HepG2 (cell line): ENCODE data around the gene RPS6KA2. TPM values are rescaled to one million over a fixed set of nuclear protein-coding genes. Genes with fewer than 3 reads are reported as not detected.

ENCODE experiments used
- ATAC-seq: fragments of 200-7000 bp; cut with Tn5 transposase; 3 replicates; pipeline ENCODE4 v1.9.1; 2020; ENCODE audit warnings: mild to moderate bottlenecking, moderate library complexity
- BruUV-seq: library from RNA; stranded (reverse); fragments of 400-500 nt; replicated peaks from 2 replicates; lab custom pipeline; 2021; lab: Mats Ljungman, UMichigan
- CTCF ChIA-PET: fragments of 300-600 bp; formaldehyde crosslinking; extraction: SDS; loops from one replicate; lab custom pipeline; 2021; ENCODE audit warnings: low total read pairs, inconsistent platforms, low intra/inter-chr PET ratio; lab: Yijun Ruan, JAX
- POLR2A ChIA-PET: fragments of 350-600 bp; sonication (Branson Sonifier 250); formaldehyde crosslinking; loops from one replicate; lab custom pipeline; 2020; ENCODE audit warnings: antibody characterized with exemption, inconsistent platforms; lab: Yijun Ruan, JAX
- DNase-seq: peaks from one replicate; pipeline ENCODE4 v3.0.0-alpha.2; 2015; ENCODE audit warnings: low spot score
- FAIRE-seq: peaks from 3 replicates; lab custom pipeline; 2011; peaks lifted over from hg19 to GRCh38; lab: Jason Lieb, UNC
- H2AFZ ChIP-seq: one replicate; pipeline ENCODE4 v1.6.1; 2011; ENCODE audit warnings: low read length, inconsistent platforms
- H3K27ac ChIP-seq: fragments of 300-600 bp; 3 replicates; pipeline ENCODE4 v1.8.0; 2011; ENCODE audit warnings: mixed run types, mild to moderate bottlenecking, mixed read lengths, low read length, inconsistent platforms; ENCODE audit not compliant: insufficient read depth; ENCODE audit errors: extremely low read length
- H3K27me3 ChIP-seq, 2 experiments: fragments of 200-600 bp in 1 of 2; 2 replicates in 1 of 2; 3 replicates in 1 of 2; pipeline versions ENCODE4 v1.6.0 to v1.8.0; 2011; ENCODE audit warnings: low read length in 2 of 2, mild to moderate bottlenecking in 2 of 2, moderate library complexity in 2 of 2, inconsistent platforms in 1 of 2; ENCODE audit not compliant: insufficient read depth in 2 of 2, control insufficient read depth in 1 of 2
- H3K36me3 ChIP-seq, 2 experiments: fragments of 200-600 bp in 1 of 2; replicated peaks in 1 of 2; 2 replicates in 1 of 2; 3 replicates in 1 of 2; pipeline versions ENCODE4 v1.5.1 to v1.8.0; 2011; ENCODE audit warnings: low read length in 2 of 2, inconsistent platforms in 1 of 2; ENCODE audit not compliant: insufficient read depth in 2 of 2, control insufficient read depth in 1 of 2
- H3K4me1 ChIP-seq: 2 replicates; pipeline ENCODE4 v1.5.1; 2012; ENCODE audit warnings: low read length, inconsistent platforms; ENCODE audit not compliant: insufficient read depth
- H3K4me2 ChIP-seq: 2 replicates; pipeline ENCODE4 v1.6.0; 2011; ENCODE audit warnings: low read depth, low read length, inconsistent platforms
- H3K4me3 ChIP-seq, 3 experiments: fragments of 200-600 bp in 1 of 3; sonication (generic), shearing (Covaris generic) in 1 of 3; replicated peaks in 1 of 3; 2 replicates each; pipeline ENCODE4 v1.5.1; 2011 to 2016; ENCODE audit warnings: low read length in 3 of 3, inconsistent platforms in 2 of 3, low read depth in 2 of 3, mild to moderate bottlenecking in 2 of 3, control low read depth in 1 of 3, mixed read lengths in 1 of 3; ENCODE audit not compliant: insufficient read depth in 1 of 3
- H3K79me2 ChIP-seq: one replicate; pipeline ENCODE4 v1.6.1; 2011; ENCODE audit warnings: low read length, inconsistent platforms; ENCODE audit not compliant: insufficient read depth
- H3K9ac ChIP-seq: 2 replicates; pipeline ENCODE4 v1.6.0; 2011; ENCODE audit warnings: mild to moderate bottlenecking, low read depth, low read length, inconsistent platforms; ENCODE audit not compliant: insufficient read depth
- H3K9me3 ChIP-seq: 2 replicates; pipeline ENCODE4 v1.5.1; 2012; ENCODE audit warnings: mild to moderate bottlenecking, low read length
- H4K20me1 ChIP-seq: 2 replicates; pipeline ENCODE4 v1.6.0; 2011; ENCODE audit warnings: inconsistent platforms, mild to moderate bottlenecking, low read length, moderate library complexity; ENCODE audit not compliant: insufficient read depth
- BRCA1 ChIP-seq: sonication (generic); formaldehyde crosslinking; IDR thresholded peaks from 2 replicates; pipeline ENCODE4 v1.4.0; 2020; ENCODE audit warnings: missing genetic modification reagents
- NPAS2 ChIP-seq: sonication (generic); formaldehyde crosslinking; IDR thresholded peaks from 2 replicates; pipeline ENCODE4 v1.8.0; 2022; ENCODE audit warnings: mild to moderate bottlenecking, missing genetic modification reagents, borderline replicate concordance
- SNAI1 ChIP-seq: sonication (generic); formaldehyde crosslinking; IDR thresholded peaks from 2 replicates; pipeline ENCODE4 v1.5.0; 2020; ENCODE audit warnings: mild to moderate bottlenecking, missing genetic modification reagents, borderline replicate concordance
- SOX13 ChIP-seq, 3 experiments: fragments of 450-650 bp in 1 of 3; sonication (generic) in 1 of 3; formaldehyde crosslinking in 1 of 3; IDR thresholded peaks in 2 of 3; conservative IDR thresholded peaks in 1 of 3; 2 replicates each; pipeline versions ENCODE4 v1.5.0 to v1.6.1; 2016 to 2020; ENCODE audit warnings: antibody characterized with exemption in 1 of 3, mild to moderate bottlenecking in 1 of 3, missing compliant biosample characterization in 1 of 3, missing genetic modification reagents in 1 of 3, moderate library complexity in 1 of 3
- TMF1 ChIP-seq: sonication (generic); formaldehyde crosslinking; IDR thresholded peaks from 2 replicates; pipeline ENCODE4 v1.8.1; 2022; ENCODE audit warnings: low read depth, missing genetic modification reagents
- ZNF33B ChIP-seq: sonication (generic); formaldehyde crosslinking; IDR thresholded peaks from 2 replicates; pipeline ENCODE4 v1.5.1; 2020; ENCODE audit warnings: mild to moderate bottlenecking, missing genetic modification reagents
- ZNF7 ChIP-seq: IDR thresholded peaks from 2 replicates; pipeline ENCODE4 v1.6.1; 2016; ENCODE audit warnings: missing biosample characterization, missing genetic modification reagents
- WGBS: methylation state at CpG from one replicate; pipeline ENCODE4 v1.1.6; 2017; ENCODE audit warnings: low lambda C conversion rate; 5-methylcytosine and 5-hydroxymethylcytosine counted together
- in situ Hi-C: cut with HindIII; loops from 2 replicates; pipeline ENCODE4 v1.10.0; 2017; ENCODE audit warnings: low pct_unique_long_range_greater_than_20kb; ENCODE audit not compliant: extremely low pct_ligation_motif_present
- intact Hi-C: fragments of 100-400 bp; cut with micrococcal nuclease; formaldehyde crosslinking; loops from one replicate; pipeline ENCODE4 v1.10.0; 2022; ENCODE audit not compliant: unreplicated experiment
- polyA plus RNA-seq, 8 experiments: library from polyadenylated mRNA; depleted of rRNA in 3 of 8; stranded (reverse) in 7 of 8; unstranded in 1 of 8; fragments of >200 nt; fragmentation: Illumina TruSeq in 4 of 8; extraction: Trizol in 4 of 8; gene quantifications; 2 replicates each; pipeline versions ENCODE4 v1.2.1 to v1.2.3, GENCODE V29; 2011 to 2016; ENCODE audit warnings: low read depth in 4 of 8, missing spikeins in 1 of 8, mixed read lengths in 1 of 8; ENCODE audit not compliant: insufficient read depth in 1 of 8
- total RNA-seq, 5 experiments: library from RNA; depleted of rRNA; stranded (reverse); fragments of >200 nt; fragmentation: Illumina TruSeq; extraction: Trizol; gene quantifications; 2 replicates each; pipeline ENCODE4 v1.2.3, GENCODE V29; 2016; ENCODE audit warnings: low read depth in 1 of 5
- TF ChIP-seq, protein P1 (sequence below): sonication (generic); formaldehyde crosslinking; IDR thresholded peaks from 2 replicates; pipeline ENCODE4 v1.8.1; 2022; ENCODE audit warnings: mild to moderate bottlenecking, missing genetic modification reagents
- TF ChIP-seq, protein P2 (sequence below): sonication (generic); formaldehyde crosslinking; IDR thresholded peaks from 2 replicates; pipeline ENCODE4 v1.4.0; 2020; ENCODE audit warnings: missing genetic modification reagents, borderline replicate concordance
- TF ChIP-seq, protein P3 (sequence below): sonication (generic); formaldehyde crosslinking; IDR thresholded peaks from 2 replicates; pipeline ENCODE4 v1.4.0; 2020; ENCODE audit warnings: missing genetic modification reagents

RPS6KA2 gene
- total and polyA plus RNA-seq, 2 of the 13 experiments (the other 11 are each of a cell fraction or from before 2014, with no cell fraction given) = 0.22 to 0.38 TPM

DNA sequence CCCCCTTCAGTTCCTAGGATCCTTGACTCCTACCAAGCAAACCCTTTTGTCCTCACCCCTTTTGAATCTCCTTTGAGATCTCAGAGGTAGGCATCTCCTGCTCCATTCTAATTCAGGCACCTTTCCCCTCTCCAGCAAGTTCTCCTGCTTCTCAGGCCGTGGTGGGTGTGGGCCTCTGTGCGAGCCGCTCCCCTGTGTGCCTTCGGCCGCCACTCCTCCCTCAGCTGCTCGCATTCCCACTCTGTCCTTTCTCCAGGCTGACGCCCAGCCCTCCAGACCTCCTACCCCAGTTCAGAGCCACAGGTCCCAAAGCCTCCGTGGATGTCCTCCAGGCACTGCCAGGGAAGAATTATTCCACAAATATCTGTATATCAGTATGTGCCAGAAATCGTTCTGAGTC lies 19.7 kb upstream of the RPS6KA2 start:
- H3K4me2 ChIP-seq = no peak overlapping the region
- no peaks in the 10 kb centered on the region for H3K36me3 ChIP-seq
- ATAC-seq (no peak; the same call in 1 of the 3 replicates), DNase-seq (no peak), FAIRE-seq (no peak)
- BruUV-seq = no TSS peak
- H3K27ac ChIP-seq = no peak overlapping the region
- H2AFZ ChIP-seq = no peak overlapping the region
- in situ Hi-C loops = no loop called here
- no peak overlapping the region for H3K9ac ChIP-seq
- H3K4me1 ChIP-seq = no peaks in the 10 kb centered on the region
- no peaks in the 10 kb centered on the region for H3K79me2 ChIP-seq
- 27% methylated on average over 9 of the region's 9 CpGs for WGBS
- H3K9me3 ChIP-seq = no peaks in the 10 kb centered on the region
- CTCF ChIA-PET = no interaction called here
- no peak overlapping the region for H3K4me3 ChIP-seq
- POLR2A ChIA-PET = no interaction called here
- H4K20me1 ChIP-seq = no peaks in the 10 kb centered on the region
- TF ChIP-seq, protein P1, sequence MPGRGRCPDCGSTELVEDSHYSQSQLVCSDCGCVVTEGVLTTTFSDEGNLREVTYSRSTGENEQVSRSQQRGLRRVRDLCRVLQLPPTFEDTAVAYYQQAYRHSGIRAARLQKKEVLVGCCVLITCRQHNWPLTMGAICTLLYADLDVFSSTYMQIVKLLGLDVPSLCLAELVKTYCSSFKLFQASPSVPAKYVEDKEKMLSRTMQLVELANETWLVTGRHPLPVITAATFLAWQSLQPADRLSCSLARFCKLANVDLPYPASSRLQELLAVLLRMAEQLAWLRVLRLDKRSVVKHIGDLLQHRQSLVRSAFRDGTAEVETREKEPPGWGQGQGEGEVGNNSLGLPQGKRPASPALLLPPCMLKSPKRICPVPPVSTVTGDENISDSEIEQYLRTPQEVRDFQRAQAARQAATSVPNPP = no peak
- TF ChIP-seq TMF1 (no peak), BRCA1 (no peak), SNAI1 (no peak), NPAS2 (no peak), ZNF7 (no peak), ZNF33B (no peak), SOX13 (IDR thresholded peaks at IDR 0.05) (no peak), SOX13 (CRISPR knock-in tag; conservative IDR thresholded peaks at IDR 0.05 in 1 of 2, IDR thresholded peaks at IDR 0.05 in 1 of 2) (no peak)
- TF ChIP-seq, protein P2, sequence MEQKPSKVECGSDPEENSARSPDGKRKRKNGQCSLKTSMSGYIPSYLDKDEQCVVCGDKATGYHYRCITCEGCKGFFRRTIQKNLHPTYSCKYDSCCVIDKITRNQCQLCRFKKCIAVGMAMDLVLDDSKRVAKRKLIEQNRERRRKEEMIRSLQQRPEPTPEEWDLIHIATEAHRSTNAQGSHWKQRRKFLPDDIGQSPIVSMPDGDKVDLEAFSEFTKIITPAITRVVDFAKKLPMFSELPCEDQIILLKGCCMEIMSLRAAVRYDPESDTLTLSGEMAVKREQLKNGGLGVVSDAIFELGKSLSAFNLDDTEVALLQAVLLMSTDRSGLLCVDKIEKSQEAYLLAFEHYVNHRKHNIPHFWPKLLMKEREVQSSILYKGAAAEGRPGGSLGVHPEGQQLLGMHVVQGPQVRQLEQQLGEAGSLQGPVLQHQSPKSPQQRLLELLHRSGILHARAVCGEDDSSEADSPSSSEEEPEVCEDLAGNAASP (CRISPR knock-in tag) = no peak
- TF ChIP-seq, protein P3, sequence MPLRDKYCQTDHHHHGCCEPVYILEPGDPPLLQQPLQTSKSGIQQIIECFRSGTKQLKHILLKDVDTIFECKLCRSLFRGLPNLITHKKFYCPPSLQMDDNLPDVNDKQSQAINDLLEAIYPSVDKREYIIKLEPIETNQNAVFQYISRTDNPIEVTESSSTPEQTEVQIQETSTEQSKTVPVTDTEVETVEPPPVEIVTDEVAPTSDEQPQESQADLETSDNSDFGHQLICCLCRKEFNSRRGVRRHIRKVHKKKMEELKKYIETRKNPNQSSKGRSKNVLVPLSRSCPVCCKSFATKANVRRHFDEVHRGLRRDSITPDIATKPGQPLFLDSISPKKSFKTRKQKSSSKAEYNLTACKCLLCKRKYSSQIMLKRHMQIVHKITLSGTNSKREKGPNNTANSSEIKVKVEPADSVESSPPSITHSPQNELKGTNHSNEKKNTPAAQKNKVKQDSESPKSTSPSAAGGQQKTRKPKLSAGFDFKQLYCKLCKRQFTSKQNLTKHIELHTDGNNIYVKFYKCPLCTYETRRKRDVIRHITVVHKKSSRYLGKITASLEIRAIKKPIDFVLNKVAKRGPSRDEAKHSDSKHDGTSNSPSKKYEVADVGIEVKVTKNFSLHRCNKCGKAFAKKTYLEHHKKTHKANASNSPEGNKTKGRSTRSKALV (CRISPR knock-in tag) = no peak
- intact Hi-C loops = no loop called here
- H3K27me3 ChIP-seq = peaks cover 0 to 39% of the 10 kb centered on the region in 2 experiments; a peak in 4 of 5 replicates
